HL-60 (cell line): Measurements from ENCODE around the gene TSPO.

Experiments
- CTCF ChIP-seq: IDR thresholded peaks from one replicate; pipeline ENCODE4 v1.5.1; 2011; ENCODE audit warnings: low read length, control low read depth, inconsistent platforms; ENCODE audit not compliant: insufficient read depth
- POLR2AphosphoS5 ChIP-seq: IDR thresholded peaks from 2 replicates; pipeline ENCODE4 v1.6.1; 2012; ENCODE audit warnings: low read depth
- TF ChIP-seq, protein P1 (sequence below): IDR thresholded peaks from 2 replicates; pipeline ENCODE4 v1.6.1; 2012; ENCODE audit warnings: low read depth; ENCODE audit not compliant: insufficient replicate concordance

DNA sequence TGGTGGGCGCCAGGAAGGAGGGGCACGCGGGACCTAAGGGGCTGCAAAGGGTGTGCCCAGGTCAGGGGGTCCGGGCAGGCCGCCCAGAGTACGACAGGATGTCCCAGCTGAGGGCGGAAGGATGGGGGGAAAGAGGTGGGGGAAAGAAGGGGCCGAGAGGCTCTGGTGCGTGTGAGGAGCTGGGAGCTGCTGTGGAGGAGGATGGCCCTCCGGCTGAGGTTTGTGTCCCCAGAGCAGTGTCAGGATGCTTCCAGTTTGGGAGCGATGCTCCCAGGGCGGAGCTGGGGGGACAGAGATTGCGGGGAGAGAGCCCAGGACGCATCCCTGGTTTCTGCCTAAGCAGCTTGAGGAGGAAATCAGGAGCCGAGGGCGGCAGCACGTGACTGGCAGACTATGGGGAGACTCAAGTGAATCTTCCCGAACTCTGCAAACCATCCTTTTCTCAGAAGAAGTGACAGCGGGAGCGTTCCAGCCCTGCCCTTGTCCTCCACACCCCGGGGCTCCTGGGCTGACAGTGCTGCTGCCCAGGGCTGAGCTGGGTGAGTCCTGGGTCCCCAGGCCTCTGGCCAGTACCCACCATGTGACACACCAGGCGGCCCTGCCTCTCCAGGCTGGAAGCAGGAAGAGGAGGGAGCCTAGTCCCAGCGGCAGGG lies 55.3 kb downstream of the TSPO start:
- TF ChIP-seq CTCF, result no peak
- TF ChIP-seq POLR2AphosphoS5, result no peak
- TF ChIP-seq, protein P1, sequence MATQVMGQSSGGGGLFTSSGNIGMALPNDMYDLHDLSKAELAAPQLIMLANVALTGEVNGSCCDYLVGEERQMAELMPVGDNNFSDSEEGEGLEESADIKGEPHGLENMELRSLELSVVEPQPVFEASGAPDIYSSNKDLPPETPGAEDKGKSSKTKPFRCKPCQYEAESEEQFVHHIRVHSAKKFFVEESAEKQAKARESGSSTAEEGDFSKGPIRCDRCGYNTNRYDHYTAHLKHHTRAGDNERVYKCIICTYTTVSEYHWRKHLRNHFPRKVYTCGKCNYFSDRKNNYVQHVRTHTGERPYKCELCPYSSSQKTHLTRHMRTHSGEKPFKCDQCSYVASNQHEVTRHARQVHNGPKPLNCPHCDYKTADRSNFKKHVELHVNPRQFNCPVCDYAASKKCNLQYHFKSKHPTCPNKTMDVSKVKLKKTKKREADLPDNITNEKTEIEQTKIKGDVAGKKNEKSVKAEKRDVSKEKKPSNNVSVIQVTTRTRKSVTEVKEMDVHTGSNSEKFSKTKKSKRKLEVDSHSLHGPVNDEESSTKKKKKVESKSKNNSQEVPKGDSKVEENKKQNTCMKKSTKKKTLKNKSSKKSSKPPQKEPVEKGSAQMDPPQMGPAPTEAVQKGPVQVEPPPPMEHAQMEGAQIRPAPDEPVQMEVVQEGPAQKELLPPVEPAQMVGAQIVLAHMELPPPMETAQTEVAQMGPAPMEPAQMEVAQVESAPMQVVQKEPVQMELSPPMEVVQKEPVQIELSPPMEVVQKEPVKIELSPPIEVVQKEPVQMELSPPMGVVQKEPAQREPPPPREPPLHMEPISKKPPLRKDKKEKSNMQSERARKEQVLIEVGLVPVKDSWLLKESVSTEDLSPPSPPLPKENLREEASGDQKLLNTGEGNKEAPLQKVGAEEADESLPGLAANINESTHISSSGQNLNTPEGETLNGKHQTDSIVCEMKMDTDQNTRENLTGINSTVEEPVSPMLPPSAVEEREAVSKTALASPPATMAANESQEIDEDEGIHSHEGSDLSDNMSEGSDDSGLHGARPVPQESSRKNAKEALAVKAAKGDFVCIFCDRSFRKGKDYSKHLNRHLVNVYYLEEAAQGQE, result no peak
